K562 (cell line): ENCODE measurements around the gene PACRG. TPM values are rescaled to one million over a fixed set of nuclear protein-coding genes. Genes with fewer than 3 reads are reported as not detected.

ENCODE experiments used
- ATAC-seq: fragments of 200-7000 bp; cut with Tn5 transposase; 3 replicates; pipeline ENCODE4 v1.9.1; 2020; ENCODE audit warnings: moderate library complexity
- BruUV-seq: library from RNA; stranded (reverse); fragments of 400-500 nt; replicated peaks from 2 replicates; lab custom pipeline; 2021; lab: Mats Ljungman, UMichigan
- CTCF ChIA-PET: fragments of 300-600 bp; formaldehyde crosslinking; extraction: SDS; loops from one replicate; lab custom pipeline; 2021; ENCODE audit warnings: low intra/inter-chr PET ratio; lab: Yijun Ruan, JAX
- POLR2A ChIA-PET: fragments of 300-600, 350-650 bp; sonication (Branson Sonifier 250); formaldehyde crosslinking; extraction: SDS; loops from one replicate; lab custom pipeline; 2021; ENCODE audit warnings: antibody characterized with exemption, inconsistent platforms; lab: Yijun Ruan, JAX
- DNase-seq, 4 experiments: peaks; one replicate each; pipeline versions ENCODE4 v3.0.0 to v3.0.0-alpha.2; 2011 to 2018; ENCODE audit warnings: low spot score in 3 of 4, mixed read lengths in 3 of 4; ENCODE audit errors: extremely low read depth in 1 of 4
- FAIRE-seq: peaks from 2 replicates; lab custom pipeline; 2011; peaks lifted over from hg19 to GRCh38; lab: Jason Lieb, UNC
- H2AFZ ChIP-seq: 2 replicates; pipeline ENCODE4 v1.6.0; 2011; ENCODE audit warnings: low read depth, low read length, control low read depth, inconsistent platforms
- H3K27ac ChIP-seq: fragments of 200-600 bp; 3 replicates; pipeline ENCODE4 v1.8.0; 2011; ENCODE audit warnings: low read depth, mild to moderate bottlenecking, control low read depth, inconsistent platforms, low read length, moderate library complexity, mixed read lengths; ENCODE audit errors: extremely low read depth
- H3K27me3 ChIP-seq, 2 experiments: fragments of 300-600 bp in 1 of 2; 2 replicates in 1 of 2; 3 replicates in 1 of 2; pipeline versions ENCODE4 v1.6.0 to v1.8.0; 2011; ENCODE audit warnings: inconsistent platforms in 2 of 2, low read length in 2 of 2, mild to moderate bottlenecking in 1 of 2, mixed read lengths in 1 of 2, moderate library complexity in 1 of 2; ENCODE audit not compliant: control insufficient read depth in 2 of 2, insufficient read depth in 2 of 2
- H3K36me3 ChIP-seq: fragments of 300-600 bp; 3 replicates; pipeline ENCODE4 v1.8.0; 2011; ENCODE audit warnings: mild to moderate bottlenecking, low read length, inconsistent platforms; ENCODE audit not compliant: control insufficient read depth, insufficient read depth
- H3K4me1 ChIP-seq, 2 experiments: fragments of 200-600 bp in 1 of 2; replicated peaks in 1 of 2; 2 replicates in 1 of 2; 3 replicates in 1 of 2; pipeline versions ENCODE4 v1.5.1 to v1.8.0; 2011; ENCODE audit warnings: inconsistent platforms in 2 of 2, low read length in 2 of 2, mild to moderate bottlenecking in 1 of 2, mixed read lengths in 1 of 2, moderate library complexity in 1 of 2; ENCODE audit not compliant: control insufficient read depth in 2 of 2, insufficient read depth in 2 of 2
- H3K4me2 ChIP-seq: 2 replicates; pipeline ENCODE4 v1.6.1; 2011; ENCODE audit warnings: low read length, control low read depth, inconsistent platforms, mixed read lengths; ENCODE audit not compliant: insufficient read depth
- H3K4me3 ChIP-seq: fragments of 200-600 bp; sonication (generic), shearing (Covaris generic); 2 replicates; pipeline ENCODE4 v1.5.1; 2016; ENCODE audit warnings: control low read depth, inconsistent platforms
- H3K79me2 ChIP-seq: fragments of 200-600 bp; 3 replicates; pipeline ENCODE4 v1.8.0; 2011; ENCODE audit warnings: low read length, inconsistent platforms; ENCODE audit not compliant: control insufficient read depth, insufficient read depth
- H3K9ac ChIP-seq, 2 experiments: 2 replicates each; pipeline versions ENCODE4 v1.6.0 to v1.6.1; 2011; ENCODE audit warnings: low read depth in 2 of 2, low read length in 2 of 2, control low read depth in 1 of 2, inconsistent platforms in 1 of 2, mild to moderate bottlenecking in 1 of 2, mixed read lengths in 1 of 2; ENCODE audit not compliant: insufficient read depth in 1 of 2
- H3K9me1 ChIP-seq: one replicate; pipeline ENCODE4 v1.6.0; 2011; ENCODE audit warnings: inconsistent platforms, mild to moderate bottlenecking, low read length, moderate library complexity; ENCODE audit not compliant: control insufficient read depth, insufficient read depth
- H3K9me3 ChIP-seq: replicated peaks from 2 replicates; pipeline ENCODE4 v1.5.1; 2011; ENCODE audit warnings: low read depth, low read length, inconsistent platforms; ENCODE audit not compliant: control insufficient read depth, insufficient read depth
- H4K20me1 ChIP-seq: replicated peaks from 2 replicates; pipeline ENCODE4 v1.6.1; 2011; ENCODE audit warnings: low read length, inconsistent platforms, mixed read lengths; ENCODE audit not compliant: control insufficient read depth, insufficient read depth
- CHCHD3 ChIP-seq: fragments of 250-450 bp; sonication (Bioruptor Pico); IDR thresholded peaks from 2 replicates; pipeline ENCODE4 v2.1.2; 2022; ENCODE audit warnings: mild to moderate bottlenecking
- ZNF146 ChIP-seq: IDR thresholded peaks from one replicate; pipeline ENCODE4 v1.6.1; 2018; ENCODE audit warnings: missing compliant biosample characterization; ENCODE audit not compliant: unreplicated experiment
- in situ Hi-C: fragments of 300-500 bp; cut with MboI; formaldehyde crosslinking; loops from 4 replicates; pipeline ENCODE4 v1.15.0; 2018; ENCODE audit warnings: inconsistent platforms, mixed read lengths
- intact Hi-C: fragments of 100-400 bp; cut with micrococcal nuclease; formaldehyde crosslinking; loops from 2 replicates; pipeline ENCODE4 v1.14.2; 2022
- polyA plus RNA-seq, 8 experiments: library from polyadenylated mRNA; depleted of rRNA in 4 of 8; stranded (reverse) in 5 of 8; unstranded in 3 of 8; fragments of >200 nt; fragmentation: Nextera tagmentation in 2 of 8; fragmentation: Illumina TruSeq in 1 of 8; extraction: Ambion mirVana in 2 of 8; extraction: Trizol in 1 of 8; gene quantifications; 2 replicates each; pipeline versions ENCODE4 v1.2.1 to v1.2.3, GENCODE V29; 2011 to 2014; ENCODE audit warnings: inconsistent platforms in 1 of 8, missing spikeins in 1 of 8
- total RNA-seq, 7 experiments: library from RNA; depleted of rRNA in 6 of 7; stranded (reverse); fragments of >200 nt in 6 of 7; fragmentation: Illumina TruSeq in 2 of 7; extraction: Trizol in 2 of 7; gene quantifications; 2 replicates each; pipeline versions ENCODE4 v1.2.1 to v1.2.3, GENCODE V29; 2011 to 2021; ENCODE audit warnings: low replicate concordance in 1 of 7
- TF ChIP-seq, protein P1 (sequence below): sonication (generic); formaldehyde crosslinking; IDR thresholded peaks from 2 replicates; pipeline ENCODE4 v1.8.1; 2023; ENCODE audit warnings: mild to moderate bottlenecking, missing genetic modification reagents

Gene PACRG
- total and polyA plus RNA-seq, 9 of the 15 experiments (the other 6 are each of a cell fraction or from before 2014, with no cell fraction given), result 0.04 TPM; not detected in 8

DNA sequence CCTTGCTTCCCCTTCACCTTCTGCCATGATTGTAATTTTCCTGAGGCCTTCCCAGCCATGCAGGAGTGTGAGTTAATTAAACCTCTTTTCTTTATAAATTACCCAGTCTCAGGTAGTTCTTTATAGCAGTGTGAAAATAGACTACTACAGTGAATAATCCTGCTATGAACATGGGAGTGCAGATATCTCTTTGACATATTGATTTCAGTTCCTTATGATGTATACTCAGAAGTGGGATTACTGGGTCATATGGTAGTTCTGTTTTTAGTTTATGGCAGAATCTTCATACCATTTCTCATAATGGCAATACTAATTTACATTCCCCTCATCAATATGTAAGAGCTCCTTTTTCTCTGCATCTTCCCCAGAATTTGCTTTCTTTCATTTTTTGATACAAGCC is 26.0 kb downstream of the PACRG start:
- Histone ChIP-seq H3K27me3 (no peaks in the 10 kb centered on the region), H3K27ac (no peak overlapping the region), H3K36me3 (no peaks in the 10 kb centered on the region), H3K4me1 (no peaks in the 10 kb centered on the region), H2AFZ (no peak overlapping the region), H4K20me1 (no peaks in the 10 kb centered on the region)
- no peak for DNase-seq
- CTCF ChIA-PET, result no interaction called here
- no peak for TF ChIP-seq ZNF146 (CRISPR knock-in tag)
- TF ChIP-seq CHCHD3 (CRISPR knock-in tag), result no peak
- TF ChIP-seq, all 486 proteins: peak for 0
- FAIRE-seq, result no peak
- POLR2A ChIA-PET, result no interaction called here
- no peak overlapping the region for H3K9ac ChIP-seq
- no TSS peak for BruUV-seq
- H3K4me2 ChIP-seq, result no peak overlapping the region
- intact Hi-C loops (no loop called here), in situ Hi-C loops (no loop called here)
- ATAC-seq, result no peak
- no peaks in the 10 kb centered on the region for H3K9me3 ChIP-seq
- no peaks in the 10 kb centered on the region for H3K79me2 ChIP-seq
- no peak overlapping the region for H3K4me3 ChIP-seq
- H3K9me1 ChIP-seq, result no peaks in the 10 kb centered on the region

DNA sequence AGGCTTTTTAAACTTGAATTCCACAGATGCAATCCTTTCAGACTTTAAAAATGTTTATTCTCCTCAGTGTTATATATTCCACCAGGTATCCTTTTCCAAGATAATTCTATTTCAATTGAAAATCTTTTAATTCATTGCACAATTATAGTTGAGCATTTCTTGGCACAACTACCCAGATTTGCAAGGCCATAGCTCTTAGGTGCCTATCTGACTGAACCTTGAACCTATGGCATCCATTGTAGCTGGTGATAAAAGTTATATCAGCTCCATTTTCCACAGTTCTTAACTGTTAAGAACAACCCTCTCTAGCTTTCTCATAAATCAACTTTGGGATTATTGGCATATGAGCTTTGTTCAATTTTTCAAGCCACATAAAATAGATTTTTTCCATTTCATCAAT is 42.4 kb downstream of the PACRG start:
- DNase-seq, result no peak
- FAIRE-seq, result no peak
- Histone ChIP-seq H3K4me2 (no peak overlapping the region), H3K79me2 (no peaks in the 10 kb centered on the region), H3K9me1 (no peaks in the 10 kb centered on the region), H3K4me1 (no peaks in the 10 kb centered on the region), H3K9me3 (no peaks in the 10 kb centered on the region), H3K36me3 (no peaks in the 10 kb centered on the region), H3K27me3 (no peaks in the 10 kb centered on the region), H3K4me3 (no peak overlapping the region), H3K9ac (no peak overlapping the region), H3K27ac (no peak overlapping the region), H4K20me1 (no peaks in the 10 kb centered on the region), H2AFZ (no peak overlapping the region)
- no peak for ATAC-seq
- BruUV-seq, result no TSS peak
- CTCF ChIA-PET, result interaction anchor here (0.7 kb wide), 1 partner anchor 9 kb away, joined by 3 read pairs; no protein-coding TSS in a partner anchor
- in situ Hi-C loops (no loop called here), intact Hi-C loops (no loop called here)
- TF ChIP-seq, protein P1, sequence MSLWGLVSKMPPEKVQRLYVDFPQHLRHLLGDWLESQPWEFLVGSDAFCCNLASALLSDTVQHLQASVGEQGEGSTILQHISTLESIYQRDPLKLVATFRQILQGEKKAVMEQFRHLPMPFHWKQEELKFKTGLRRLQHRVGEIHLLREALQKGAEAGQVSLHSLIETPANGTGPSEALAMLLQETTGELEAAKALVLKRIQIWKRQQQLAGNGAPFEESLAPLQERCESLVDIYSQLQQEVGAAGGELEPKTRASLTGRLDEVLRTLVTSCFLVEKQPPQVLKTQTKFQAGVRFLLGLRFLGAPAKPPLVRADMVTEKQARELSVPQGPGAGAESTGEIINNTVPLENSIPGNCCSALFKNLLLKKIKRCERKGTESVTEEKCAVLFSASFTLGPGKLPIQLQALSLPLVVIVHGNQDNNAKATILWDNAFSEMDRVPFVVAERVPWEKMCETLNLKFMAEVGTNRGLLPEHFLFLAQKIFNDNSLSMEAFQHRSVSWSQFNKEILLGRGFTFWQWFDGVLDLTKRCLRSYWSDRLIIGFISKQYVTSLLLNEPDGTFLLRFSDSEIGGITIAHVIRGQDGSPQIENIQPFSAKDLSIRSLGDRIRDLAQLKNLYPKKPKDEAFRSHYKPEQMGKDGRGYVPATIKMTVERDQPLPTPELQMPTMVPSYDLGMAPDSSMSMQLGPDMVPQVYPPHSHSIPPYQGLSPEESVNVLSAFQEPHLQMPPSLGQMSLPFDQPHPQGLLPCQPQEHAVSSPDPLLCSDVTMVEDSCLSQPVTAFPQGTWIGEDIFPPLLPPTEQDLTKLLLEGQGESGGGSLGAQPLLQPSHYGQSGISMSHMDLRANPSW (CRISPR knock-in tag), result no peak
- POLR2A ChIA-PET, result no interaction called here
